Right ventricle myocardium inferior (tissue), 1 donor: ENCODE measurements around the gene GRK2. TPM values are rescaled to one million over a fixed set of nuclear protein-coding genes. Genes with fewer than 3 reads are reported as not detected.

Experiments
- ATAC-seq: fragments of 200-7000 bp; cut with Tn5 transposase; one replicate; pipeline ENCODE4 v1.9.1; 2020; ENCODE audit warnings: mild to moderate bottlenecking, moderate library complexity
- DNase-seq: peaks from one replicate; pipeline ENCODE4 v3.0.0; 2021; ENCODE audit errors: missing footprints
- intact Hi-C: fragments of 100-400 bp; cut with DNase I; formaldehyde crosslinking; loops from one replicate; pipeline ENCODE4 v1.11.0; 2022
- total RNA-seq: library from RNA; stranded (reverse); fragmentation: NEBNext Ultra II Directional; extraction: Animal tissue kit (Norgen Biotek cat#: 25700); gene quantifications from one replicate; pipeline ENCODE4 v1.2.1, GENCODE V29; 2021
- donor health status: DM: no; HTN: yes; CAD: no; lungs with severe emphysema.

Gene GRK2
- total RNA-seq, 1 donor from 2014 or later, result 54.1 TPM

GRCh38 chr11:67303835-67304411, 37.6 kb downstream of the GRK2 start:
- peak; percentile 79 for DNase-seq
- peak; percentile 9 for ATAC-seq
- intact Hi-C loops, result no loop called here

GRCh38 chr11:67304511-67305113, 38.3 kb downstream of the GRK2 start:
- intact Hi-C loops, result no loop called here
- DNase-seq, result peak; percentile 34

GRCh38 chr11:67306769-67307544, 40.7 kb downstream of the GRK2 start:
- intact Hi-C loops, result no loop called here
- ATAC-seq (no peak), DNase-seq (peak; percentile 4)

More at GRCh38 chr11:67304511-67305113, 38.3 kb downstream of the GRK2 start:
- no peak for ATAC-seq

DNA sequence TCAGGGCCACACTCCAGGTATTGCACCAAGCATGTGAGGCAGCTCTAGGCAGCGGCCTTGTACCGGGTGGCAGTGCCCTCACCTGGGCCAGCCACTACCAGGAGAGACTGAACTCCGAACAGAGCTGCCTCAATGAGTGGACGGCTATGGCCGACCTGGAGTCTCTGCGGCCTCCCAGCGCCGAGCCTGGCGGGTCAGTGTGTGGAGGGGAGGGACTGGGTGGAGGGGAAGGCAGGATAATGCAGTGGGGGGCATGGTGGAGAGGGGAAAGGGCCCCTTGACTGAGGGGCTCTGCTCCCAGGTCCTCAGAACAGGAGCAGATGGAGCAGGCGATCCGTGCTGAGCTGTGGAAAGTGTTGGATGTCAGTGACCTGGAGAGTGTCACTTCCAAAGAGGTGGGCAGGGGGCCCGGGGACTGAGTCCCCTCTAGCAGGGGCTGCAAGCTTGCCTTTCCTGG, 41.3 kb downstream of the GRK2 start:
- intact Hi-C loops, result no loop called here
- peak; percentile 66 for DNase-seq

GRCh38 chr11:67308031-67308866, 42.0 kb downstream of the GRK2 start:
- intact Hi-C loops, result no loop called here
- DNase-seq (peak; percentile 26), ATAC-seq (no peak)

More for the DNA sequence above, 41.3 kb downstream of the GRK2 start:
- ATAC-seq, result no peak

DNA sequence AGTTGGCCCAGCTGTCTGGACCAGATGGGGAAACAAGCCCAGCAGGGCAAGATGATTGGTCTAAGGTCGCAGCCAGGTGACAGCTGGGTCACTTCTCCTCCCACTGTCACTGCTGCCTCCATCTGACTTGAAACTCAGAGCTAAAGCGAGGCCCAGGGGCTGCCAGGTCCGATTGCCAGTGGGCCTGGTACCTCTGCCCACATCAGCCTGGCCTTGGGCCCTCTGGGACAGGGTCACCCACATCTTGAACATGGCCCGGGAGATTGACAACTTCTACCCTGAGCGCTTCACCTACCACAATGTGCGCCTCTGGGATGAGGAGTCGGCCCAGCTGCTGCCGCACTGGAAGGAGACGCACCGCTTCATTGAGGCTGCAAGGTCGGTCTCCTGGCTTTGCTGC, 42.9 kb downstream of the GRK2 start:
- ATAC-seq (no peak), DNase-seq (peak; percentile 11)
- intact Hi-C loops, result no loop called here

GRCh38 chr11:67309661-67310061, 43.4 kb downstream of the GRK2 start:
- intact Hi-C loops, result no loop called here
- DNase-seq (peak; percentile 37), ATAC-seq (no peak)

DNA sequence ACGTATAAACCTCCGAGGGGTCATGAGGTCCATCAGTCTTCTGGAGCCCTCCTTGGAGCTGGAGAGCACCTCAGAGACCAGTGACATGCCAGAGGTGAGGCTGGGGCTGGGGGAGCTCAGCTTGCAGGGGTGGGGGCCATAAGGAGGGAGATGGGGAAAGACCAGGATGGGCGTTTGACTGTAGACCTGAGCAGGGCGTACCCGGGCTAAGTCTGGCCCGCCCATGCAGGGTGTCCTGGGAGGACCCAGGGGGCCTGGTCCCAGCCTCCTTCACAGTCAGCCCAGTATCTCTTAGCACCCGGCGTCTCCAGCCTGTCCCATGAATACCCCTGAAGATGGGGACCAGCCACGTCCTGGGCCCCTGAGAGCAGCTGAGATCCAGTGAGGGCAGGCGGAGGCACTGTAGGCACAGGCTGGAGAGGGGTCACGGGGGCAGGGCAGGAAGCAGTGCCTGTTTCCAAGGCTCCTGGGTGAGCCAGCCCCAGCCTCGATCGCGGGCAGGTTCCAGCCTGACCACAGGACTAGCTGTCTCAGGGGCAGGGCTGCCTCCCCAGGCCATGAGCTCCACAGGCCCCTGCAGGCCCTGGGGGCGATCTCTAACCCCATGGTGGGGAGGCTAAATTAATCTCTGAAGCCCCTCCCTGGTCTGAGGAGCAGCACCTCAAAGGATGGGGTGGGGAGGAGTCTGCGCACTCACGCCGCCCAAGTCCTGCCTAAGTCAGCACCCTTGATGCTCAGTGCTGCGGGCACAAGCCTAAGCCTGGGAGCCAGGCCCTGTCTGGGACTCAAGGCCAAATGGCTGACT, 44.2 kb downstream of the GRK2 start:
- no peak for ATAC-seq
- intact Hi-C loops, result no loop called here

DNA sequence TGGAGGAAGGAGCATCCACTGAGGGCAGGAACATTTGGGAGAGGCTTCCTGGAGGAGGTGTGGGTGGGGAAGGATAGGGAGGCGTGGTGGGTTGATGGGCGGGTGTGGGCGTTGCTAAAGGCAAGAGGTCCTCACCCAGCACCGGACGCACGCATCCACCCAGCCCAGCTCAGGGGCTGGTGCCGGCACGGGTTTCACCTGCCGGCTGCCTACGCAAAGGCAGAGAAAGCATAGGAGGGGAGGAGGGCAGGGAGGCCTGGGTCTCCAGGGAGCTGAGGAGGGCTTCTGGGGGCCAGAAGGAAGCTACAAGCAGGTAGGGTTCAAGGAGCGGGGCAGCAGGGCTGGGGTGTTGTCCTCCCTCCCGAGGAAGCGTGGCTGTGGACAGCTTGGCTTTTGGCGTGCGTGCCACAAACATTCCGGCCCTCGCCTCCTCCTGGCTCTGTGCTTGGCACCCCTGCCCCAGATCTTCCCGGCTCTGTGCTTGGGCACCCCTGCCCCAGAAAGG, 44.8 kb downstream of the GRK2 start:
- DNase-seq (peak; percentile 37), ATAC-seq (no peak)
- intact Hi-C loops, result no loop called here

More for the DNA sequence above, 44.2 kb downstream of the GRK2 start:
- peak; percentile 67 for DNase-seq

GRCh38 chr11:67311556-67312082, 45.3 kb downstream of the GRK2 start:
- intact Hi-C loops, result no loop called here
- peak; percentile 16 for DNase-seq
- ATAC-seq, result no peak

- intact Hi-C loops, result no loop called here
- no peak for DNase-seq
These were observed 46.1 kb downstream of the GRK2 start for GRCh38 chr11:67312187-67313021.

DNA sequence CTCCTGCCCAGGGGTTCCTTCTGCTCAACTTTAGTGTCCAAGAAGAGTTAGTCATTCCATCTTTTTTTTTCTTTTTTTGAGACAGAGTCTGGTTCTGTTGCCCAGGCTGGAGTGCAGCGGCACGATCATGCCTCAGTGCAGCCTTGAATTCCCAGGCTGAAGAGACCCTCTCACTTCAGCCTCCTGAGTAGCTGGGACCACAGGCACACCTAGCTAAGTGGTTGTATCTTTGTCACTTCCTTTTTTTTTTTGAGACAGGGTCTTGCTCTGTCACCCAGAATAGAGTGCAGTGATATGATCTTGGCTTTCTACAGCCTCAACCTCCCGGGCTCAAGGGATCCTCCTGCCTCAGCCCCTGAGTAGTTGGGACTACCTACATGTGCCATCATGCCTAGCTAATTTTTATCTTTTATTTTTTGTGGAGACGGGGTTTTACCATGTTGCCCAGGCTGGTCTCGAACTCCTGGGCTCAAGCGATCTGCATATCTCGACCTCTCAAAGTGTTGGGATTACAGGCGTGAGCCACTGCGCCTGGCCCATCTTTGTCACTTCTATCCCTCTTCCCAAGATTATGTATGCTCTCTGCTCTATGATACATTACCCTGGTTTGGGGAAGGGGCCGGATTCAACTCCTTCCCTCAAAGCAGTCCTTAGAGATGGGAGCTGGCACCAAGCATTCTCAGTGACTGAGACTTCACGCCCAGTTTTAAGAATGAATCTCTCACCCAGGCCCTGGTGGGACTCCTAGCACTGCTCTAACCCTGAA, 47.0 kb downstream of the GRK2 start:
- ATAC-seq (no peak), DNase-seq (peak; percentile 45)
- intact Hi-C loops, result no loop called here

More at GRCh38 chr11:67312187-67313021, 46.1 kb downstream of the GRK2 start:
- no peak for ATAC-seq

GRCh38 chr11:67314218-67314617, 47.9 kb downstream of the GRK2 start:
- ATAC-seq, result no peak
- intact Hi-C loops, result no loop called here
- no peak for DNase-seq

GRCh38 chr11:67315325-67315909, 49.1 kb downstream of the GRK2 start:
- ATAC-seq (no peak), DNase-seq (no peak)
- intact Hi-C loops, result loop anchor here (5.0 kb wide), 1 partner anchor 233 kb away; no protein-coding TSS in a partner anchor

DNA sequence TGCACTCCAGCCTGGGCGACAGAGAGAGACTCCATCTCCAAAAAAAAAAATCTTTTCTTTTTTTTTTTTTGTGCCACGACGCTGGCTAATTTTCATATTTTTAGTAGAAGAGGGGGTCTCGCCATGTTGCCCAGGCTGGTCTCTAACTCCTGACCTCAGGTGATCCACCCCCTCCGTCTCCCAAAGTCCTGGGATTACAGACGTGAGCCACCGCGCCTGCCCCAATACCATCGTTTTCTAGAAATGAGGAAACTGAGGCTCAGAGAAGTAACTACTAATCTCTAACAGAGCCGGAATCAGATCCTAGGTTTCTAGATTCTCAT, 50.6 kb downstream of the GRK2 start:
- DNase-seq, result no peak
- intact Hi-C loops, result loop anchor here (1.0 to 5.0 kb wide), 3 partner anchors 51 to 235 kb away; partner anchors contain the start of gene GRK2
- no peak for ATAC-seq
